ENCODE results near the gene COL11A2. TPM values are rescaled to one million over a fixed set of nuclear protein-coding genes. Genes with fewer than 3 reads are reported as not detected.

Gene COL11A2
- total and polyA plus RNA-seq, 2 donors = 2.1 to 5.5 TPM

- Histone ChIP-seq H3K27ac (ENCODE audit: low read depth in 1 of 2, low read length in 1 of 2) (no peak overlapping the region), H3K4me1 (ENCODE audit: control insufficient read depth in 2 of 2, insufficient read depth in 2 of 2, low read length in 2 of 2) (peaks cover 32 to 72% of the 10 kb centered on the region in 2 donors), H3K27me3 (ENCODE audit: control insufficient read depth in 2 of 2, insufficient read depth in 1 of 2, low read length in 1 of 2) (peaks cover 0 to 13% of the 10 kb centered on the region in 2 donors), H3K9me3 (ENCODE audit: control insufficient read depth in 2 of 2, insufficient read depth in 1 of 2, low read length in 1 of 2) (no peaks in the 10 kb centered on the region), H3K4me3 (ENCODE audit: low read length in 2 of 2) (peak overlapping the region; percentile 70 to 86), H3K36me3 (ENCODE audit: control insufficient read depth in 2 of 2, insufficient read depth in 2 of 2, low read length in 1 of 2) (peaks cover 13 to 26% of the 10 kb centered on the region in 2 donors)
- DNase-seq (ENCODE audit: low read depth in 6 of 9, low spot score in 9 of 9) = no peak
- WGBS = 98% methylated on average over 7 of the region's 7 CpGs
Observed at GRCh38 chr6:33203443-33204164, 11.3 kb upstream of the COL11A2 start.

DNA sequence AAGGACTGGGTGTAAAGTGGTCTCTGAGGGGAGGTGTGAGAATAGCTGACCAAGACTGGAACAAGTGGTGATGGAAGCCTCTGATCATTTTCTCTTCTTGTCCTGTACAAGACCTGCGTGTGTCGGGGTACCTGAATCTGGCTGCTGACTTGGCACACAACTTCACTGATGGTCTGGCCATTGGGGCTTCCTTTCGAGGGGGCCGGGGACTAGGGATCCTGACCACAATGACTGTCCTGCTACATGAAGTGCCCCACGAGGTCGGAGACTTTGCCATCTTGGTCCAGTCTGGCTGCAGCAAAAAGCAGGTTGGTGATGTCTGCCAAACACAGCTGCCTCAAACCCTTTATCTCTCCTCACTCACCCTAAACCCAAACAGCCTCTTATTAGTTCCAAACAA is 10.5 kb upstream of the COL11A2 start:
- Histone ChIP-seq H3K9me3 (ENCODE audit: control insufficient read depth in 2 of 2, insufficient read depth in 1 of 2, low read length in 1 of 2) (no peaks in the 10 kb centered on the region), H3K27me3 (ENCODE audit: control insufficient read depth in 2 of 2, insufficient read depth in 1 of 2, low read length in 1 of 2) (peaks cover 0 to 9% of the 10 kb centered on the region in 2 donors), H3K4me1 (ENCODE audit: control insufficient read depth in 2 of 2, insufficient read depth in 2 of 2, low read length in 2 of 2) (peaks cover 29 to 75% of the 10 kb centered on the region in 2 donors), H3K4me3 (ENCODE audit: low read length in 2 of 2) (no peak overlapping the region), H3K27ac (ENCODE audit: low read depth in 1 of 2, low read length in 1 of 2) (no peak overlapping the region), H3K36me3 (ENCODE audit: control insufficient read depth in 2 of 2, insufficient read depth in 2 of 2, low read length in 1 of 2) (peaks cover 13 to 33% of the 10 kb centered on the region in 2 donors)
- WGBS = 96% methylated on average over 6 of the region's 6 CpGs
- DNase-seq (ENCODE audit: low read depth in 6 of 9, low spot score in 9 of 9) = no peak

GRCh38 chr6:33201935-33202334 is 9.7 kb upstream of the COL11A2 start:
- Histone ChIP-seq H3K4me3 (ENCODE audit: low read length in 2 of 2) (no peak overlapping the region), H3K36me3 (ENCODE audit: control insufficient read depth in 2 of 2, insufficient read depth in 2 of 2, low read length in 1 of 2) (peaks cover 20 to 41% of the 10 kb centered on the region in 2 donors), H3K27ac (ENCODE audit: low read depth in 1 of 2, low read length in 1 of 2) (no peak overlapping the region), H3K27me3 (ENCODE audit: control insufficient read depth in 2 of 2, insufficient read depth in 1 of 2, low read length in 1 of 2) (peaks cover 0 to 3% of the 10 kb centered on the region in 2 donors), H3K4me1 (ENCODE audit: control insufficient read depth in 2 of 2, insufficient read depth in 2 of 2, low read length in 2 of 2) (peaks cover 25 to 70% of the 10 kb centered on the region in 2 donors), H3K9me3 (ENCODE audit: control insufficient read depth in 2 of 2, insufficient read depth in 1 of 2, low read length in 1 of 2) (no peaks in the 10 kb centered on the region)
- 96% methylated on average over 6 of the region's 6 CpGs for WGBS
- DNase-seq (ENCODE audit: low read depth in 6 of 9, low spot score in 9 of 9) = no peak

DNA sequence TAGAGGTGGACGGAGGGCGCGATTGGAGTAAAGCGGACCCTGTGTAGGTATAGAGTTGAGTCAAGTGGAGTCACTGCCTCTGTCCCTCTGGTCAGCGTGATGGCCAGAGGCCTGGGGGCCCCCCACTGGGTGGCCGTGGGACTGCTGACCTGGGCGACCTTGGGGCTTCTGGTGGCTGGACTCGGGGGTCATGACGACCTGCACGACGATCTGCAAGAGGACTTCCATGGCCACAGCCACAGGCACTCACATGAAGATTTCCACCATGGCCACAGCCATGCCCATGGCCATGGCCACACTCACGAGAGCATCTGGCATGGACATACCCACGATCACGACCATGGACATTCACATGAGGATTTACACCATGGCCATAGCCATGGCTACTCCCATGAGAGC is 8.9 kb upstream of the COL11A2 start:
- Histone ChIP-seq H3K27me3 (ENCODE audit: control insufficient read depth in 2 of 2, insufficient read depth in 1 of 2, low read length in 1 of 2) (no peaks in the 10 kb centered on the region), H3K4me1 (ENCODE audit: control insufficient read depth in 2 of 2, insufficient read depth in 2 of 2, low read length in 2 of 2) (peaks cover 25 to 62% of the 10 kb centered on the region in 2 donors)
- no peak for DNase-seq (ENCODE audit: low read depth in 6 of 9, low spot score in 9 of 9)

GRCh38 chr6:33200219-33201146 is 8.2 kb upstream of the COL11A2 start, which contains the start of the genes RXRB and SLC39A7:
TSS of gene RXRB (minus strand) at chr6:33200665. CDS start at chr6:33200476, 189 bp downstream.
TSS of gene SLC39A7 (plus strand) at chr6:33200867. CDS start at chr6:33201246, 379 bp downstream.
- peak within 1 kb of the TSS; percentile 99 for H3K27ac ChIP-seq (ENCODE audit: low read depth in 1 of 2, low read length in 1 of 2)
- peaks cover 25 to 57% of the 10 kb centered on the region in 2 donors for H3K4me1 ChIP-seq (ENCODE audit: control insufficient read depth in 2 of 2, insufficient read depth in 2 of 2, low read length in 2 of 2)
- H3K36me3 ChIP-seq (ENCODE audit: control insufficient read depth in 2 of 2, insufficient read depth in 2 of 2, low read length in 1 of 2) = peaks cover 32 to 55% of the 10 kb centered on the region in 2 donors
- peak; percentile 99 to 100 (median 100) for DNase-seq (ENCODE audit: low read depth in 6 of 9, low spot score in 9 of 9)
- WGBS = under 1% methylated on average over 68 of the region's 68 CpGs
- H3K9me3 ChIP-seq (ENCODE audit: control insufficient read depth in 2 of 2, insufficient read depth in 1 of 2, low read length in 1 of 2) = no peaks in the 10 kb centered on the region
- H3K27me3 ChIP-seq (ENCODE audit: control insufficient read depth in 2 of 2, insufficient read depth in 1 of 2, low read length in 1 of 2) = no peaks in the 10 kb centered on the region
- peak within 1 kb of the TSS; percentile 70 to 89 for H3K4me3 ChIP-seq (ENCODE audit: low read length in 2 of 2)

More for the DNA sequence above, 8.9 kb upstream of the COL11A2 start:
- WGBS = 10% methylated on average over 14 of the region's 14 CpGs
- peak overlapping the region; percentile 70 to 89 for H3K4me3 ChIP-seq (ENCODE audit: low read length in 2 of 2)
- peaks cover 26 to 48% of the 10 kb centered on the region in 2 donors for H3K36me3 ChIP-seq (ENCODE audit: control insufficient read depth in 2 of 2, insufficient read depth in 2 of 2, low read length in 1 of 2)
- no peaks in the 10 kb centered on the region for H3K9me3 ChIP-seq (ENCODE audit: control insufficient read depth in 2 of 2, insufficient read depth in 1 of 2, low read length in 1 of 2)
- peak overlapping the region; percentile 99 for H3K27ac ChIP-seq (ENCODE audit: low read depth in 1 of 2, low read length in 1 of 2)

- H3K36me3 ChIP-seq (ENCODE audit: control insufficient read depth in 2 of 2, insufficient read depth in 2 of 2, low read length in 1 of 2) = peaks cover 40 to 62% of the 10 kb centered on the region in 2 donors
- H3K9me3 ChIP-seq (ENCODE audit: control insufficient read depth in 2 of 2, insufficient read depth in 1 of 2, low read length in 1 of 2) = no peaks in the 10 kb centered on the region
- H3K27me3 ChIP-seq (ENCODE audit: control insufficient read depth in 2 of 2, insufficient read depth in 1 of 2, low read length in 1 of 2) = no peaks in the 10 kb centered on the region
- peak overlapping the region; percentile 99 for H3K27ac ChIP-seq (ENCODE audit: low read depth in 1 of 2, low read length in 1 of 2)
- peak overlapping the region; percentile 70 to 89 for H3K4me3 ChIP-seq (ENCODE audit: low read length in 2 of 2)
- WGBS = 5% methylated on average over 26 of the region's 26 CpGs
- H3K4me1 ChIP-seq (ENCODE audit: control insufficient read depth in 2 of 2, insufficient read depth in 2 of 2, low read length in 2 of 2) = peaks cover 21 to 50% of the 10 kb centered on the region in 2 donors
- peak in 7 of 9 donors; percentile 56 to 86 (median 69) for DNase-seq (ENCODE audit: low read depth in 6 of 9, low spot score in 9 of 9)
Observed at GRCh38 chr6:33199687-33200218, 7.5 kb upstream of the COL11A2 start.

- peak overlapping the region; percentile 70 to 89 for H3K4me3 ChIP-seq (ENCODE audit: low read length in 2 of 2)
- DNase-seq (ENCODE audit: low read depth in 6 of 9, low spot score in 9 of 9) = no peak
- no peaks in the 10 kb centered on the region for H3K9me3 ChIP-seq (ENCODE audit: control insufficient read depth in 2 of 2, insufficient read depth in 1 of 2, low read length in 1 of 2)
- H3K27me3 ChIP-seq (ENCODE audit: control insufficient read depth in 2 of 2, insufficient read depth in 1 of 2, low read length in 1 of 2) = peaks cover 0 to 3% of the 10 kb centered on the region in 2 donors
- H3K27ac ChIP-seq (ENCODE audit: low read depth in 1 of 2, low read length in 1 of 2) = no peak overlapping the region
- H3K4me1 ChIP-seq (ENCODE audit: control insufficient read depth in 2 of 2, insufficient read depth in 2 of 2, low read length in 2 of 2) = peaks cover 17 to 42% of the 10 kb centered on the region in 2 donors
- H3K36me3 ChIP-seq (ENCODE audit: control insufficient read depth in 2 of 2, insufficient read depth in 2 of 2, low read length in 1 of 2) = peaks cover 47 to 69% of the 10 kb centered on the region in 2 donors
- WGBS = 59% methylated on average over 3 of the region's 3 CpGs
Observed at GRCh38 chr6:33198853-33199436, 6.7 kb upstream of the COL11A2 start.

DNA sequence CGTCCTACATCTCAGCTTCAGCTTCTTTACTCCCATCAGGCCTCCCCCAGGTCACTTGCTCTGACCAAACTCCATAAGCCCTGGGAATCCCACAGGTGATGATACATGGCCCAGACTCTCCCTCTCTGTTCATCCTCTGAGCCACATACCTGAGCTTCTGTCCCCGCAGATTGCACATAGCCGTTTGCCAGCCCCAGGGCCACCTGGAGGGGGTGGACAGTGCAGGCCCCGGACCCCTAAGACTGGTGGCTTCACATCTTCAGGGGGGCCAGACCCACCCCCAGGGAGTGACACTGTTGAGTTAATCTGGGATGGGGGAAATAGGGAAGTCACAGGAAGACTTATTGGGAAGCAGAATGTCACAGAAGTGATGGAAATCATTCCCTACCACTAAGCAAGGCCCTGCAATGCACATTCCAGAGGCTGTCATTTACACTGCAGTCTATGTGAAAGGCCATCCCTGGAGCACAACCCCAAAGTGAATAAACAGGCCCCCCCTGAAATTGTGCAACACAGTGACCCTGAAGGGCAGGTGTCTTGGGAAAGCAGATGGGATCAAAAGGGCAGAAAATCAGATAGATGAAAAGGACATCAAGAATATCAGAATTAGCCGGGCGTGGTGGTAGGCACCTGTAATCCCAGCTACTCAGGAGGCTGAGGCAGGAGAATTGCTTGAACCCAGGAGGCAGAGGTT is 6.0 kb upstream of the COL11A2 start:
- Histone ChIP-seq H3K4me1 (ENCODE audit: control insufficient read depth in 2 of 2, insufficient read depth in 2 of 2, low read length in 2 of 2) (peaks cover 14 to 36% of the 10 kb centered on the region in 2 donors), H3K4me3 (ENCODE audit: low read length in 2 of 2) (no peak overlapping the region), H3K9me3 (ENCODE audit: control insufficient read depth in 2 of 2, insufficient read depth in 1 of 2, low read length in 1 of 2) (no peaks in the 10 kb centered on the region), H3K27me3 (ENCODE audit: control insufficient read depth in 2 of 2, insufficient read depth in 1 of 2, low read length in 1 of 2) (peaks cover 4 to 10% of the 10 kb centered on the region in 2 donors), H3K27ac (ENCODE audit: low read depth in 1 of 2, low read length in 1 of 2) (no peak overlapping the region), H3K36me3 (ENCODE audit: control insufficient read depth in 2 of 2, insufficient read depth in 2 of 2, low read length in 1 of 2) (peaks cover 45 to 63% of the 10 kb centered on the region in 2 donors)
- WGBS = 97% methylated on average over 6 of the region's 6 CpGs
- DNase-seq (ENCODE audit: low read depth in 6 of 9, low spot score in 9 of 9) = no peak

Data from thymus (tissue), 11 donors.